Astrocyte of the cerebellum (primary cell): ENCODE measurements around the gene MCOLN2.
A peak's percentile ranks its signal among the peaks of the same experiment; 100 is the strongest.

Source experiments
- DNase-seq: peaks from one replicate; pipeline ENCODE4 v3.0.0-alpha.2; 2011; ENCODE audit warnings: low read depth
- H3K4me3 ChIP-seq: 2 replicates; pipeline ENCODE4 v1.5.1; 2011; ENCODE audit warnings: mild to moderate bottlenecking, low read depth, low read length, moderate library complexity
- CTCF ChIP-seq: IDR thresholded peaks from 2 replicates; pipeline ENCODE4 v1.5.1; 2012; ENCODE audit warnings: low read length, low read depth, moderate library complexity, mild to moderate bottlenecking; ENCODE audit errors: missing control alignments
- in situ Hi-C: cut with HindIII; loops from 2 replicates; pipeline ENCODE4 v1.10.0; 2017; ENCODE audit warnings: low sequenced_read_pairs

The MCOLN2 gene

GRCh38 chr1:84996846-84997666, at the start of gene MCOLN2:
MCOLN2 (minus strand) TSS chr1:84997113; CDS start chr1:84996872, 241 bp downstream.
- DNase-seq: no peak
- in situ Hi-C loops: no loop called here
- TF ChIP-seq CTCF: no peak
- H3K4me3 ChIP-seq: peak within 1 kb of the TSS; percentile 44

GRCh38 chr1:85042413-85042812, 45.5 kb upstream of the MCOLN2 start:
- in situ Hi-C loops: no loop called here
- H3K4me3 ChIP-seq: no peak overlapping the region
- TF ChIP-seq CTCF: no peak
- no peak for DNase-seq

GRCh38 chr1:85041793-85042192, 44.9 kb upstream of the MCOLN2 start:
- H3K4me3 ChIP-seq: no peak overlapping the region
- in situ Hi-C loops: no loop called here
- no peak for TF ChIP-seq CTCF
- DNase-seq: no peak

- TF ChIP-seq CTCF: no peak
- no peak for DNase-seq
- in situ Hi-C loops: no loop called here
- no peak overlapping the region for H3K4me3 ChIP-seq
These were observed 36.3 kb upstream of the MCOLN2 start for GRCh38 chr1:85033221-85033620.

DNA sequence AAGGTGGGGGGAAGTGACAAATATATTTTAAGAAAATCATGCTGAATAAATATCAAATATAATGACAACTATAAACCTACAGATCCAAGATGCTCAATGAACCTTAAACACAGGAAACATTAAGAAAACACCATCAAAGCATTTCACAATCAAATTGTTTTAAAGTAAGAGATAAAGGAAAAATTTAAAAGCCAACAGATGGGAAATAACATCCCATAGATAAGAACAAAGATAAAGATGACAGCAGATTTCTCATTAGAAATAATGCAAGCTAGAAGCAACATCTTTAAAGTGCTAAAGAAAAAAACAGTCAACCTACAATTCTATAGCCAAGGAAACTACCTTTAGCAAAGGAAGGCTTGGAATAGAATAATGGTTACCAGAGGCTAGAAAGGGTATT, 33.6 kb upstream of the MCOLN2 start:
- no peak overlapping the region for H3K4me3 ChIP-seq
- DNase-seq: no peak
- no peak for TF ChIP-seq CTCF
- in situ Hi-C loops: no loop called here

GRCh38 chr1:85028151-85028550, 31.2 kb upstream of the MCOLN2 start:
- in situ Hi-C loops: no loop called here
- no peak for DNase-seq
- no peak overlapping the region for H3K4me3 ChIP-seq
- no peak for TF ChIP-seq CTCF
